Measurements from ENCODE around the gene ARMH4.

The ARMH4 gene

DNA sequence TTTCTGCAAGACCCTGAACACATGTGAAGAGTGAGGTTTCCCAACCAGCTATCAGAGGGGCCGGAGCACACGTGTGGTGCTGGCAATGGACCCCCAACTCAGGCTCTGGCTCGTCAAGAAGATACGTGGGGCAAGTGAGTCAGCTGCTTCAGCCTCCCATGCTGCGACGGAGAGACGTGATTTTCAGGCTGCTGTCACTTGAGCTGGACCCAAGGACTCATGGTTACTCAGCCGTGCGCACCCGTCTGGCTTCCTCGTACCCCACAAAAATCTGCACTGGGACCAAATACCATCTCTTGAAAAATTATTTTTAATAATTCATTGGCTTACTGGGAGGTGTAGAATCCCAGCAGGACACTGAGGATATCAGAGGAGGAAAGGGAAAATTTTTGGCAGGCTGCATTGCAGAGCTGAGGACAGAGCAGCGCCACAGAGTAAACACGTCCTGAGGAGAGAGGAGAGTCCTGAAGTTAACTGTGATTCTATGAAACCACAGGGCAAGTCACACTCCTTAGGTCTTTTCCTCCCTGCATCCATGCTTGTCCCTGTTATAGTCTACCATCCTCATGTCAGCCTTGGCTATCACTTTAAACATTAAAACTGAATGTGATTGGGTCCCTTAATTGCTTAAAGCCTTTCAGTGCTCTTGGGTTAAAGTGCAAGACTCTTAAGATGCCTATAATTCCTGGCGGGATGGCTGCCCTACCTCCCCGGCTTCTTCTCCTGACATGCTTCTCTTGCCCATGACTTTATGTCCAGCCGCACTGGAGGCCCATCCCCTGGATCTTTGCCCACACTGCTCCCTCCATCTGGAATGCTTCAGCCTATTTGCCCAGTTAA is 190.8 kb downstream of the ARMH4 start:
- H3K36me3 Mint-ChIP-seq (ENCODE audit: insufficient read depth) = no peaks in the 10 kb centered on the region
- ATAC-seq (replicated peaks; ENCODE audit: extremely low read depth, poor library complexity, severe bottlenecking) (no peak), DNase-seq (ENCODE audit: low spot score in 2 of 2) (no peak)
- no peaks in the 10 kb centered on the region for H3K4me1 Mint-ChIP-seq
- no peak overlapping the region for H3K4me3 Mint-ChIP-seq
- no peak overlapping the region for H3K27ac Mint-ChIP-seq (ENCODE audit: low read depth)
- no peaks in the 10 kb centered on the region for H3K27me3 Mint-ChIP-seq
- H3K9me3 Mint-ChIP-seq = no peaks in the 10 kb centered on the region

DNA sequence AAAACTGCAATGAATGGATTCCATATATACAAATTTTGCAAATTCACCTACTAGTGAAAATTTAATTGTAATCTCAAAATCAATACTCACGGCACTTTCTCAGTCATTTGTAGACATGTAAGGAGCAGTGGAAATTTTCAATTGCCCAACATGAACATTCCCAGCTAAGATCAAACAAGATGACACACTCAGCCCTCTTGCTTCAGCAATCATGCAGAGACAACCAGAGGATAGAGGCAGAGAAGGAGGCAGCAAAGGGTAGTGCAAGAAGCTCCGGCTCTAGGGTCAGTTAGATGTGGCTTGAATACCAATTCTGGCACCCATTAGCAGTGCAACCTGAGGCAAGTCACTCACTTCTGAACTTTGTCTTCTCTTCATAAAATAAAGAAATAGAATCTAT is 194.6 kb downstream of the ARMH4 start:
- Mint-ChIP-seq H3K27ac (ENCODE audit: low read depth) (no peak overlapping the region), H3K36me3 (ENCODE audit: insufficient read depth) (no peaks in the 10 kb centered on the region), H3K4me3 (no peak overlapping the region), H3K9me3 (peaks cover 12% of the 10 kb centered on the region), H3K27me3 (peaks cover 21% of the 10 kb centered on the region), H3K4me1 (no peaks in the 10 kb centered on the region)
- no peak for ATAC-seq (replicated peaks; ENCODE audit: extremely low read depth, poor library complexity, severe bottlenecking)
- no peak for DNase-seq (ENCODE audit: low spot score in 2 of 2)
